IgD-negative memory B cell (primary cell): ENCODE results near the gene ARL14. TPM values are rescaled to one million over a fixed set of nuclear protein-coding genes. Genes with fewer than 3 reads are reported as not detected.

Experiments used
- H3K27ac Mint-ChIP-seq, 3 donors: one replicate each; pipeline ENCODE4 v1.8.0; 2020 to 2022; ENCODE audit warnings: mild to moderate bottlenecking in 3 of 3, mixed read lengths in 3 of 3, moderate library complexity in 1 of 3
- H3K27me3 Mint-ChIP-seq: one replicate; pipeline ENCODE4 v1.8.0; 2021; ENCODE audit warnings: mixed read lengths
- H3K36me3 Mint-ChIP-seq: one replicate; pipeline ENCODE4 v1.8.0; 2020; ENCODE audit warnings: mild to moderate bottlenecking, mixed read lengths
- H3K4me1 Mint-ChIP-seq, 3 donors: one replicate each; pipeline ENCODE4 v1.8.0; 2020 to 2022; ENCODE audit warnings: mixed read lengths in 3 of 3, mild to moderate bottlenecking in 1 of 3
- H3K4me3 Mint-ChIP-seq, 4 donors: one replicate each; pipeline ENCODE4 v1.8.0; 2020 to 2022; ENCODE audit warnings: mild to moderate bottlenecking in 4 of 4, mixed read lengths in 4 of 4, moderate library complexity in 3 of 4
- H3K9me3 Mint-ChIP-seq, 3 donors: one replicate each; pipeline ENCODE4 v1.8.0; 2020 to 2021; ENCODE audit warnings: mixed read lengths in 3 of 3, mild to moderate bottlenecking in 1 of 3
- polyA plus RNA-seq: library from polyadenylated mRNA; unstranded; fragments of 300-500 nt; fragmentation: Illumina TruSeq; gene quantifications from one replicate; pipeline ENCODE4 v1.2.3, GENCODE V29; 2021

ARL14 gene
- polyA plus RNA-seq: 1.4 TPM

GRCh38 chr3:160676547-160677303 is at the start of gene ARL14:
Gene ARL14, plus strand, starts transcription at chr3:160677160. Its CDS starts 187 bp downstream, at chr3:160677347.
- Mint-ChIP-seq H3K27ac (peak within 1 kb of the TSS in 1 of 3 donors; percentile 21), H3K4me1 (peaks cover 0 to 3% (median 1%) of the 10 kb centered on the region in 3 donors), H3K4me3 (no peak within 1 kb of the TSS), H3K27me3 (peaks cover 1% of the 10 kb centered on the region), H3K36me3 (no peaks in the 10 kb centered on the region), H3K9me3 (no peaks in the 10 kb centered on the region)

DNA sequence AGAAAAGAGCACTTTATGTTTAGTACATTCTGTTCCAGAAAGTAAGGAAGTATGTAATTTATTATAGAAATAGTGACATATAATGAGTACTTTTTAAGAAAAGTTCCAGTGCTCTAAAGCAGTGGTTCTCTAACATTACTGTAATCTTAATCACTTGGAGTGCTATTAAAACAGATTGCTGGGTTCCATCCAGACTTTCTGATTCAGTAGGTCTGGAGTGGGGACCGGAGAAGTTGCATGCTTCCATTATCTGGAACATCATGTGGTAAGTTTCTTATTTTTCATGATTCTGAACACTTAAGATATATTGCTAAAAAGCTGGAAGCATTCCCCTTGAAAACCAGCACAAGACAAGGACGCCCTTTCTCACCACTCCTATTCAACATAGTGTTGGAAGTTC is 47.5 kb upstream of the ARL14 start:
- Mint-ChIP-seq H3K27ac (no peak overlapping the region), H3K4me3 (no peak overlapping the region), H3K4me1 (no peaks in the 10 kb centered on the region), H3K9me3 (peaks cover 0 to 2% (median 0%) of the 10 kb centered on the region in 3 donors), H3K27me3 (peaks cover 9% of the 10 kb centered on the region), H3K36me3 (no peaks in the 10 kb centered on the region)

- no peak overlapping the region for H3K4me3 Mint-ChIP-seq
- H3K27ac Mint-ChIP-seq: no peak overlapping the region
- H3K27me3 Mint-ChIP-seq: peaks cover 10% of the 10 kb centered on the region
- H3K36me3 Mint-ChIP-seq: no peaks in the 10 kb centered on the region
- no peaks in the 10 kb centered on the region for H3K4me1 Mint-ChIP-seq
- peaks cover 0 to 2% (median 0%) of the 10 kb centered on the region in 3 donors for H3K9me3 Mint-ChIP-seq
These were observed 43.4 kb upstream of the ARL14 start for GRCh38 chr3:160633361-160634083.

DNA sequence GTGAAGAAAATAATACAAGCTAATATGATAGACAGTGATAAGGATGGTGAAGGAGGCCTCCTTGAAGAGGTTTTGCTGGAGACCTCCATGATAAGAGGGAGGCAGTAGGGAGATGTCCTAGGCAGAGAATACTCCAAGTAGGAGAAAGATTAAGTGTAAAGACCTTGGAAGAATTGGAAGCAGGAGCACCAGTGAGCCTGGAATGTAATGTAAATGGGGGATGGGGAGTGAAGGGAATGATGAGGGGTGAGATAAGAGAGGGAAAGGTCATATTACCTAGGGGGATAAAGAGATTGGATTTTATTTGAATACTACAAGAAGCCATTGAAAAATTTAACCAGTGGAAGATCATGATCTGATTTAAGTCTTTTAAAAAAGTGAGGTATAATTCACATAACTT is 41.7 kb upstream of the ARL14 start:
- Mint-ChIP-seq H3K27ac (no peak overlapping the region), H3K4me1 (no peaks in the 10 kb centered on the region), H3K9me3 (peaks cover 0 to 2% (median 0%) of the 10 kb centered on the region in 3 donors), H3K27me3 (peaks cover 4% of the 10 kb centered on the region), H3K36me3 (no peaks in the 10 kb centered on the region), H3K4me3 (no peak overlapping the region)

DNA sequence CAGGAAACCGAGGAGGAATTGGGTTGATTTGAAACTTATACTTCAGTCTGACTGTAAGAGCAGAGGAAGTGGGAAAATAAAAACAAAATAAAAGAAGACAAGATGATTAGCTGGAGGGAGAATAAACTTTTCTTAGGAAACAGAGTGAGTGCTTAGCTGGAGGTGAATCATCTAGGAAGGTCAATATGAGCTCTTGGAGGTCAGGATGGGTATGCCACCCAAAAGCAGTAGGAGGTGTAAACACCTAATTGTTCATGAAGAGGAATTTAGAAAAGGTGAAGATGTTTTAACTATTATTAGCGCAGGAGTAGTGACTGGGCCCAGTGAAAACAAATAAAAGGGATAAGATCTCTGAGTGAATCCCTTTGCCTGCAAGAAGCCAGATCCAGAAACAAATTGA is 39.9 kb upstream of the ARL14 start:
- Mint-ChIP-seq H3K9me3 (no peaks in the 10 kb centered on the region), H3K27me3 (peaks cover 1% of the 10 kb centered on the region), H3K27ac (no peak overlapping the region), H3K36me3 (no peaks in the 10 kb centered on the region), H3K4me1 (no peaks in the 10 kb centered on the region), H3K4me3 (no peak overlapping the region)

- H3K4me1 Mint-ChIP-seq: no peaks in the 10 kb centered on the region
- H3K36me3 Mint-ChIP-seq: no peaks in the 10 kb centered on the region
- no peak overlapping the region for H3K27ac Mint-ChIP-seq
- no peak overlapping the region for H3K4me3 Mint-ChIP-seq
- peaks cover 1% of the 10 kb centered on the region for H3K27me3 Mint-ChIP-seq
- no peaks in the 10 kb centered on the region for H3K9me3 Mint-ChIP-seq
These were observed 38.8 kb upstream of the ARL14 start for GRCh38 chr3:160638184-160638583.

GRCh38 chr3:160641665-160642309 is 35.2 kb upstream of the ARL14 start:
- Mint-ChIP-seq H3K36me3 (no peaks in the 10 kb centered on the region), H3K27ac (peak overlapping the region in 1 of 3 donors; percentile 15), H3K9me3 (no peaks in the 10 kb centered on the region), H3K27me3 (no peaks in the 10 kb centered on the region), H3K4me1 (no peaks in the 10 kb centered on the region), H3K4me3 (no peak overlapping the region)

GRCh38 chr3:160643994-160644393 is 33.0 kb upstream of the ARL14 start:
- no peaks in the 10 kb centered on the region for H3K27me3 Mint-ChIP-seq
- no peak overlapping the region for H3K27ac Mint-ChIP-seq
- no peaks in the 10 kb centered on the region for H3K9me3 Mint-ChIP-seq
- no peaks in the 10 kb centered on the region for H3K4me1 Mint-ChIP-seq
- no peaks in the 10 kb centered on the region for H3K36me3 Mint-ChIP-seq
- no peak overlapping the region for H3K4me3 Mint-ChIP-seq

DNA sequence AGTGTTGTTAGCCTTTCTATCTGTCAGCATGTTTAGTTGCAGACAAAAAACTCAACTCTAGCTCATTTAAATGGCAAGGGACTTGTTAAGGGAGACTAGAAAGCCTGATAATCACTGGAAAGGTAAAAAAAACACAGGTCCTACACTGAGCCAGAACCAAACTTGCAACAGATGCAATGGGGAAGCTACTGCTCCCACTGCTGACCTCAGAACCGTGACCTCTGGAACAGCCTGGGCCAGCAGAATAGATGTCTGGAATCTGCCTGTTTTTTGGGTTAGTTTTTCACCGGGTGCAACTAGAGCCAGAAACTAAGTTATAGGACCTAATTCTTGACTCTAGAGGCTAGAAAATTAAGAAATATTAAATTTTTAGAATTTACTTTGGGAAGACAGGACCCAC is 32.5 kb upstream of the ARL14 start:
- no peak overlapping the region for H3K27ac Mint-ChIP-seq

GRCh38 chr3:160648701-160649100 is 28.3 kb upstream of the ARL14 start:
- H3K36me3 Mint-ChIP-seq: no peaks in the 10 kb centered on the region
- no peaks in the 10 kb centered on the region for H3K9me3 Mint-ChIP-seq
- H3K27ac Mint-ChIP-seq: no peak overlapping the region
- H3K4me3 Mint-ChIP-seq: no peak overlapping the region
- no peaks in the 10 kb centered on the region for H3K27me3 Mint-ChIP-seq
- no peaks in the 10 kb centered on the region for H3K4me1 Mint-ChIP-seq

More for the DNA sequence above, 32.5 kb upstream of the ARL14 start:
- no peaks in the 10 kb centered on the region for H3K4me1 Mint-ChIP-seq
- H3K27me3 Mint-ChIP-seq: no peaks in the 10 kb centered on the region
- H3K4me3 Mint-ChIP-seq: no peak overlapping the region
- H3K9me3 Mint-ChIP-seq: no peaks in the 10 kb centered on the region
- H3K36me3 Mint-ChIP-seq: no peaks in the 10 kb centered on the region

- Mint-ChIP-seq H3K27ac (no peak overlapping the region), H3K36me3 (no peaks in the 10 kb centered on the region), H3K4me3 (no peak overlapping the region), H3K4me1 (no peaks in the 10 kb centered on the region), H3K9me3 (no peaks in the 10 kb centered on the region), H3K27me3 (no peaks in the 10 kb centered on the region)
These were observed 27.4 kb upstream of the ARL14 start for GRCh38 chr3:160649596-160649995.

DNA sequence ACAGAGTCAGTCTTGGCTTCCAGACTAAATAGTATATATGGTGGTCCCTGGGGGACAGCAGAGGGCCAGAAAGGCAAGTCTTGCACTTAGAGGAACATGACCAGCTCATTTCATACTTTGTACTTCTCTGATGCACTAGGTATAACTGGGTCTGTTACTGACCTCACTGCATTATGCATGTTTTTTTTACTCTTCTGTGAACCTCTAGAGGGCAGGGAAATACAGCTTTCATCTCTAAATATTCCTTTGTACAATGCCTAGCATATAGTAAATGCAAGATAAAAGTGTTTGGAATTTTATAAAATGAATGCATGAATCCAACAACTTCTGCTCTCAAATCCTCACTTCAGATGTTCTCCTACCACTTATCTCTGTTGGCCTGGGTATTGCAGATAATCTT is 23.4 kb upstream of the ARL14 start:
- peaks cover 2% of the 10 kb centered on the region for H3K36me3 Mint-ChIP-seq

DNA sequence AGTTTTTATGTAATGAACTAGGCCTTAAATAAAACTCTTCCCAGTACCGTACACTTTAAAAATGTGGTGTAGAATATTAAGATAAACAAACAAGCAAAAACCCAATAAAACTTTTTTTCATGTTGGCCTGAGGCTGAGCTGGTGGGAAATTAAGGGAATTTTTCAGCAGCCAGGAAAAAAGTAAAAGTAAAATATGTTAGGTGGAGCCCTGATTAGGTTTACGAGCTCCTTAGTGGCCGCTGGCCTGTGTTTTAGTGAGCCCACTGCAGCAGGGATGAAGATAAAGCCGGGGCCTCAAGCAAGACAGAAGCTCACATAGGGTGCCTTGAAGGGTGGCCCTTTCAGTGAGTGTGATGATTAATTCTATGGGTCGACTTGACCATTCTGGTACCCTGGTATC is 16.1 kb upstream of the ARL14 start:
- Mint-ChIP-seq H3K4me3 (no peak overlapping the region), H3K27me3 (peaks cover 4% of the 10 kb centered on the region), H3K9me3 (peaks cover 0 to 5% (median 2%) of the 10 kb centered on the region in 3 donors), H3K36me3 (peaks cover 2% of the 10 kb centered on the region), H3K27ac (no peak overlapping the region), H3K4me1 (peaks cover 6 to 12% (median 8%) of the 10 kb centered on the region in 3 donors)

More for the DNA sequence above, 23.4 kb upstream of the ARL14 start:
- no peak overlapping the region for H3K4me3 Mint-ChIP-seq
- peaks cover 2% of the 10 kb centered on the region for H3K27me3 Mint-ChIP-seq
- no peaks in the 10 kb centered on the region for H3K4me1 Mint-ChIP-seq
- H3K9me3 Mint-ChIP-seq: peaks cover 0 to 5% (median 2%) of the 10 kb centered on the region in 3 donors
- H3K27ac Mint-ChIP-seq: no peak overlapping the region

- no peak overlapping the region for H3K4me3 Mint-ChIP-seq
- H3K4me1 Mint-ChIP-seq: peaks cover 11 to 17% (median 15%) of the 10 kb centered on the region in 3 donors
- peaks cover 3% of the 10 kb centered on the region for H3K27me3 Mint-ChIP-seq
- no peak overlapping the region for H3K27ac Mint-ChIP-seq
- peaks cover 2% of the 10 kb centered on the region for H3K36me3 Mint-ChIP-seq
- peaks cover 0 to 5% (median 2%) of the 10 kb centered on the region in 3 donors for H3K9me3 Mint-ChIP-seq
These were observed 15.3 kb upstream of the ARL14 start for GRCh38 chr3:160661660-160662059.

GRCh38 chr3:160665231-160665630 is 11.7 kb upstream of the ARL14 start:
- no peaks in the 10 kb centered on the region for H3K27me3 Mint-ChIP-seq
- H3K4me1 Mint-ChIP-seq: peaks cover 15 to 22% (median 15%) of the 10 kb centered on the region in 3 donors
- peak overlapping the region; percentile 73 to 89 (median 79) for H3K4me3 Mint-ChIP-seq
- H3K27ac Mint-ChIP-seq: peak overlapping the region; percentile 73 to 96 (median 85)
- H3K9me3 Mint-ChIP-seq: no peaks in the 10 kb centered on the region
- no peaks in the 10 kb centered on the region for H3K36me3 Mint-ChIP-seq
